Mucosa of rectum (tissue), 2 donors: ENCODE data around the gene AP5Z1.

ENCODE experiments used
- H3K27ac ChIP-seq, 2 donors: one replicate each; pipeline ENCODE4 v1.7.0; 2013; ENCODE audit warnings: inconsistent platforms in 2 of 2, low read depth in 2 of 2, low read length in 2 of 2
- H3K27me3 ChIP-seq, 2 donors: one replicate each; pipeline ENCODE4 v1.7.0; 2013; ENCODE audit warnings: low read length in 2 of 2; ENCODE audit not compliant: control insufficient read depth in 2 of 2, insufficient read depth in 2 of 2
- H3K36me3 ChIP-seq, 2 donors: one replicate each; pipeline ENCODE4 v1.7.0; 2013; ENCODE audit warnings: low read length in 2 of 2; ENCODE audit not compliant: control insufficient read depth in 2 of 2, insufficient read depth in 2 of 2
- H3K4me1 ChIP-seq, 2 donors: one replicate each; pipeline ENCODE4 v1.7.0; 2013; ENCODE audit warnings: low read length in 2 of 2, mild to moderate bottlenecking in 1 of 2; ENCODE audit not compliant: control insufficient read depth in 2 of 2, insufficient read depth in 2 of 2
- H3K4me3 ChIP-seq, 2 donors: one replicate each; pipeline ENCODE4 v1.7.0; 2013; ENCODE audit warnings: low read length in 2 of 2
- H3K9ac ChIP-seq, 2 donors: one replicate each; pipeline ENCODE4 v1.7.0; 2013; ENCODE audit warnings: low read length in 2 of 2, low read depth in 1 of 2, mild to moderate bottlenecking in 1 of 2
- H3K9me3 ChIP-seq, 2 donors: one replicate each; pipeline ENCODE4 v1.7.0; 2013; ENCODE audit warnings: low read length in 2 of 2; ENCODE audit not compliant: control insufficient read depth in 2 of 2
- donor health status: healthy.
- donor health status: Normal muscosa, but diverticular disease.

Gene AP5Z1

GRCh38 chr7:4765776-4766490 lies 9.5 kb upstream of the AP5Z1 start:
- peak overlapping the region in 1 of 2 donors; percentile 57 for H3K27ac ChIP-seq
- no peak overlapping the region for H3K4me3 ChIP-seq
- H3K9ac ChIP-seq = no peak overlapping the region
- no peaks in the 10 kb centered on the region for H3K4me1 ChIP-seq
- peaks cover 27 to 31% of the 10 kb centered on the region in 2 donors for H3K36me3 ChIP-seq
- no peaks in the 10 kb centered on the region for H3K9me3 ChIP-seq
- H3K27me3 ChIP-seq = no peaks in the 10 kb centered on the region

GRCh38 chr7:4766666-4767519 lies 8.5 kb upstream of the AP5Z1 start:
- Histone ChIP-seq H3K36me3 (peaks cover 21 to 28% of the 10 kb centered on the region in 2 donors), H3K4me1 (no peaks in the 10 kb centered on the region), H3K4me3 (no peak overlapping the region), H3K27me3 (no peaks in the 10 kb centered on the region), H3K27ac (peak overlapping the region in 1 of 2 donors; percentile 57), H3K9me3 (no peaks in the 10 kb centered on the region), H3K9ac (peak overlapping the region in 1 of 2 donors; percentile 24)

GRCh38 chr7:4768597-4769569 lies 6.5 kb upstream of the AP5Z1 start:
- Histone ChIP-seq H3K9ac (no peak overlapping the region), H3K36me3 (peaks cover 8 to 13% of the 10 kb centered on the region in 2 donors), H3K4me1 (no peaks in the 10 kb centered on the region), H3K4me3 (no peak overlapping the region), H3K9me3 (no peaks in the 10 kb centered on the region), H3K27me3 (no peaks in the 10 kb centered on the region), H3K27ac (peak overlapping the region in 1 of 2 donors; percentile 43)

- Histone ChIP-seq H3K27me3 (no peaks in the 10 kb centered on the region), H3K36me3 (peaks cover 5 to 8% of the 10 kb centered on the region in 2 donors), H3K9me3 (no peaks in the 10 kb centered on the region), H3K4me3 (no peak overlapping the region), H3K4me1 (peaks cover 0 to 7% of the 10 kb centered on the region in 2 donors), H3K9ac (no peak overlapping the region), H3K27ac (no peak overlapping the region)
These were observed 5.7 kb upstream of the AP5Z1 start for GRCh38 chr7:4769761-4770160.

DNA sequence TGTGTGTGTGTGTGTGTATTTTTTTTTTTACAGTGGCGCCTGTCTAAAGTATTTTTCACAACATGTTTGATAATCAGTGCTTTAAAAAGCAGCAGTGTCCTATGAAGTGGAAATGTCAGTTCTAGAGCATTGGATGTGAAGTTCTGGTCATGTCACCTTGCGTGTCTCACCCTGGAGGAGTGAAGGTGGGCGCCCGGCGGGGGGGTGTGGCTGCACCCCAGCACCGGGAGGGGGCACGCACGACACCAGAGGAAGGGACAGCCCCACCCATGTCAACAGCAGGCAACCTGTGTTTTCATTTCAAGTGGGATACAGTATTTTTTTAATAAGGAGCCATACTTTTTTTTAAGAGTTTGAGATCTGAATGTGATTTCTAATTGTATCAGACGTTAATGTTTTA lies 4.5 kb upstream of the AP5Z1 start:
- no peak overlapping the region for H3K9ac ChIP-seq
- peaks cover 0 to 8% of the 10 kb centered on the region in 2 donors for H3K4me1 ChIP-seq
- no peak overlapping the region for H3K4me3 ChIP-seq
- H3K27ac ChIP-seq = no peak overlapping the region
- H3K27me3 ChIP-seq = no peaks in the 10 kb centered on the region
- no peaks in the 10 kb centered on the region for H3K9me3 ChIP-seq
- H3K36me3 ChIP-seq = peaks cover 3 to 5% of the 10 kb centered on the region in 2 donors

DNA sequence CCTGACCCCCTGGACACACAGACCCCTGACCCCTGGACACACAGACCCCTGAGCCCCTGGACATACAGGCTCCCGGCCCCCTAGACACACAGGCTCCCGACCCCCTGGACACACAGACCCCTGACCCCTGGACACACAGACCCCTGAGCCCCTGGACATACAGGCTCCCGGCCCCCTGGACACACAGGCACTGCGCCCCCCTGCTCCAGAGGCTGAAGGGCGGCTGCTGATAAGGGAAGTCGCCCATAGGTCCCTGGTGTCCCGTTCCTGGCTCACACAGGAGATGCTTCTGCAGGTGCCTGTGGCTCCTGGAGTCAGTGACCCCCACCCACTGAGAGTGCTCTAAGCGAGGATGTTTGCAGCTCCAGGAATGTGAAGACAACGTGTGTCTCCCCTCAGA lies 3.7 kb upstream of the AP5Z1 start:
- peaks cover 3% of the 10 kb centered on the region in 2 donors for H3K36me3 ChIP-seq
- peaks cover 6 to 13% of the 10 kb centered on the region in 2 donors for H3K4me1 ChIP-seq
- no peaks in the 10 kb centered on the region for H3K27me3 ChIP-seq
- H3K9me3 ChIP-seq = no peaks in the 10 kb centered on the region
- no peak overlapping the region for H3K4me3 ChIP-seq
- H3K9ac ChIP-seq = no peak overlapping the region
- H3K27ac ChIP-seq = no peak overlapping the region

DNA sequence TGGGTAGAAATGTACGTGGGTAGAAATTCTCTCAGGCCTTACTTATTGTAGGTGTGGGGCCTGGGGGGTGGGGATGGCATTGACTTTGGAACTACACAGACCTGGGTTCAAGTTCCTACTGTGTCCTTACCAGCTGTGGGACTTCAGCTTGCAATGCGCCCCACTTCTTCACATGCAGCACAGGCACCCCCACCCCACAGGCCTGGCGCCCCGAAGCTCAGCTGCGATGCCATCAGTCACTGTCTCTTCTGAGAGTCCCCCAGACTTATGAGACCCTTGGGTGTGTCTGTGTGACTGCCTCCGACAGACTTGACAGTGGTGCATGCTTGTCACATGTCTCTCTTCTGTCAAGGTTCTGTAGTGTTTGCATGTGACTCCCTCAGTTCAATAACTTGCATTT lies 3.1 kb upstream of the AP5Z1 start:
- H3K27ac ChIP-seq = no peak overlapping the region
- H3K4me1 ChIP-seq = peaks cover 8 to 16% of the 10 kb centered on the region in 2 donors
- H3K27me3 ChIP-seq = no peaks in the 10 kb centered on the region

GRCh38 chr7:4774007-4774406 lies 1.4 kb upstream of the AP5Z1 start:
- Histone ChIP-seq H3K4me3 (peak overlapping the region; percentile 97 to 98), H3K36me3 (peaks cover 0 to 4% of the 10 kb centered on the region in 2 donors), H3K27me3 (no peaks in the 10 kb centered on the region), H3K27ac (no peak overlapping the region), H3K9me3 (no peaks in the 10 kb centered on the region), H3K9ac (no peak overlapping the region), H3K4me1 (peaks cover 8 to 16% of the 10 kb centered on the region in 2 donors)

More for the DNA sequence above, 3.1 kb upstream of the AP5Z1 start:
- Histone ChIP-seq H3K9ac (no peak overlapping the region), H3K4me3 (no peak overlapping the region), H3K9me3 (no peaks in the 10 kb centered on the region), H3K36me3 (peaks cover 0 to 3% of the 10 kb centered on the region in 2 donors)

DNA sequence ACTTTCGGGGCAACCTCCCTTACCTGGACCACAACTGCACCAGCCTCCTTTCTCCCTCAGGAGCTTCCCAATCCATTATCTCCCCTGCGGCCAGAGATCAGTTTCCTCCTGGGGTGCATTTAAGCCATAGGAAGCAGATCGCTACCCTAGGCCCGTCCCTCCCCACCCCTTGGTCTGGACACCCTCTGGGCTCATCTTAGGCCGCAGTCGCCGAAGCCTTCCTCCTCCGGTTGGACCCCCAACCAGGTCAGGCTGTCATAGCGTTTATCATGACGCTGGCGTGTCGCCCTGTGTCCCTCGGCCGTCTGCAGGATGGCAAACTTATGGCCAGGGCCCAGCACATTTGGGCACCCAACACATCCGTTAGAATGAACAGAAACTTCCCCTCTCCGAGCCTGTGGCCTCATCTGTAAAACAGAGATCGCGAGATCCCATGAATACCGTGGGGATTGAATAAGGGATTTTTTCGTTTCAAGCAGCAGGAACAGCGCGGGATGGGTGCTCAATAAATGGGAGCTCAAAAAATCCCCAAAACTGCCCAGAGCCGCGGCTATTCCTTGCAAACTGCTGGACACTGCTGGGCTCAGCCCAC lies 669 bp upstream of the AP5Z1 start:
- Histone ChIP-seq H3K27ac (peak overlapping the region; percentile 92 to 95), H3K36me3 (peaks cover 0 to 4% of the 10 kb centered on the region in 2 donors), H3K4me1 (peaks cover 8 to 16% of the 10 kb centered on the region in 2 donors), H3K4me3 (peak overlapping the region; percentile 97 to 98), H3K9ac (peak overlapping the region; percentile 93 to 95), H3K9me3 (no peaks in the 10 kb centered on the region), H3K27me3 (no peaks in the 10 kb centered on the region)
